Right lung (tissue), 5 donors: ENCODE data around the gene BCL7C. TPM values are rescaled to one million over a fixed set of nuclear protein-coding genes. Genes with fewer than 3 reads are reported as not detected.
A peak's percentile ranks its signal among the peaks of the same experiment; 100 is the strongest.
"Not testable (repeated sequence)": the region's sequence is repeated elsewhere in the genome, so short reads cannot be mapped to it uniquely, and the experiment has no call there.

Experiments
- DNase-seq, 2 donors: peaks; one replicate each; pipeline ENCODE4 v3.0.0-alpha.2; 2013
- polyA plus RNA-seq, 5 donors: library from polyadenylated mRNA; unstranded; fragments of 120-200 nt; gene quantifications; one replicate each; pipeline versions ENCODE4 v1.2.1 to v1.2.3, GENCODE V29; 2013; ENCODE audit warnings: inconsistent platforms in 1 of 5, low replicate concordance in 1 of 5; ENCODE audit not compliant: insufficient read length in 5 of 5, insufficient read depth in 1 of 5

The BCL7C gene
- polyA plus RNA-seq, 5 donors = 37.5 to 61.4 (median 43.5) TPM

- peak; percentile 90 to 93 for DNase-seq
Measured at GRCh38 chr16:30874821-30875717, 18.8 kb downstream of the BCL7C start.

- no peak for DNase-seq
Measured at GRCh38 chr16:30874244-30874820, 19.5 kb downstream of the BCL7C start.

- DNase-seq = no peak
Measured at GRCh38 chr16:30870904-30871303, 23.0 kb downstream of the BCL7C start.

- no peak for DNase-seq
Measured at GRCh38 chr16:30867747-30868146, 26.1 kb downstream of the BCL7C start.

GRCh38 chr16:30866031-30866430 is 27.8 kb downstream of the BCL7C start:
- no peak for DNase-seq

- DNase-seq = not testable (repeated sequence)
Measured at GRCh38 chr16:30863178-30863577, 30.7 kb downstream of the BCL7C start.

GRCh38 chr16:30860729-30861128 is 33.1 kb downstream of the BCL7C start:
- not testable (repeated sequence) for DNase-seq

- DNase-seq = no peak
Measured at GRCh38 chr16:30858829-30859423, 35.0 kb downstream of the BCL7C start.

GRCh38 chr16:30858111-30858495 is 35.8 kb downstream of the BCL7C start:
- DNase-seq = no peak

- DNase-seq = no peak
Measured at GRCh38 chr16:30853758-30854157, 40.1 kb downstream of the BCL7C start.

- DNase-seq = no peak
Measured at GRCh38 chr16:30850246-30850645, 43.6 kb downstream of the BCL7C start.

GRCh38 chr16:30846649-30847402 is 47.1 kb downstream of the BCL7C start:
- no peak for DNase-seq

GRCh38 chr16:30844671-30845449 is 49.0 kb downstream of the BCL7C start:
- peak; percentile 55 to 63 for DNase-seq

- no peak for DNase-seq
Measured at GRCh38 chr16:30844346-30844670, 49.6 kb downstream of the BCL7C start.

GRCh38 chr16:30843501-30843900 is 50.4 kb downstream of the BCL7C start:
- DNase-seq = no peak

- DNase-seq = no peak
Measured at GRCh38 chr16:30842971-30843370, 50.9 kb downstream of the BCL7C start.

GRCh38 chr16:30841332-30841731 is 52.5 kb downstream of the BCL7C start:
- no peak for DNase-seq

GRCh38 chr16:30840611-30841010 is 53.3 kb downstream of the BCL7C start:
- DNase-seq = no peak

GRCh38 chr16:30839523-30840227 is 54.2 kb downstream of the BCL7C start:
- DNase-seq = peak; percentile 10 to 23

- DNase-seq = no peak
Measured at GRCh38 chr16:30838876-30839471, 54.9 kb downstream of the BCL7C start.
